Spleen (tissue), 7 donors: Measurements from ENCODE around the gene TMEM43.

Source experiments
- POLR2A ChIP-seq, 3 donors: fragments of 450-650 bp; IDR thresholded peaks; one replicate each; pipeline ENCODE4 v1.5.1; 2017; ENCODE audit warnings: antibody characterized with exemption in 3 of 3, mild to moderate bottlenecking in 1 of 3
- POLR2AphosphoS5 ChIP-seq, 3 donors: sonication (generic); formaldehyde crosslinking; IDR thresholded peaks; one replicate each; pipeline ENCODE4 v1.5.1; 2017; ENCODE audit warnings: antibody characterized with exemption in 3 of 3
- TF ChIP-seq, protein P1 (sequence below), 11 experiments: fragments of 200-600 bp in 7 of 11; fragments of 450-650 bp in 4 of 11; sonication (generic) in 4 of 11; IDR thresholded peaks in 8 of 11; conservative IDR thresholded peaks in 3 of 11; 1 replicate in 7 of 11; 2 replicates in 4 of 11; pipeline versions ENCODE4 v1.4.0 to v1.8.0; 2016 to 2021; ENCODE audit warnings: antibody characterized with exemption in 11 of 11, inconsistent platforms in 4 of 11, mild to moderate bottlenecking in 1 of 11
- donor health status: DM: no; HTN: no; CAD: no; lungs with moderate emphysema.
- donor health status: DM: no; HTN: no; CAD: no.
- donor health status: DM: no; HTN: no; CAD: no.

DNA sequence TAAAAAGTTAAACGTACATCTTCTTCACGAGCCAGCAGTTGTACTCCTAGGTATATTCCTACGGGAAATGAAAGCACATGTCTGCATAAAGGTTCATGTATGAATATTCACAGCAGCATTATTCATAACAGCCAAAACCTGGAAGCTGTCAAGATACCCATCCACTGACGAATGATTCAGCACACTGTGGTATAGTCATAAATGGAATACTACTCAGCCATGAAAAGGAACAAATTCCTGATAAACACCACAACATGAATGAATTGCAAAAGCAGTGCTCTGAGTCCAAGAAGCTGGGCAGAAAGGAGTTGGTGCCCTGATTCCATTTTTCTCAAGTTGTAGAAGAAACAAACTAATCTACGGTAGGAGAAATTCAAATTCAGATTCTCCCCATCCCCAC lies 3.9 kb downstream of the TMEM43 start:
- TF ChIP-seq, protein P1, sequence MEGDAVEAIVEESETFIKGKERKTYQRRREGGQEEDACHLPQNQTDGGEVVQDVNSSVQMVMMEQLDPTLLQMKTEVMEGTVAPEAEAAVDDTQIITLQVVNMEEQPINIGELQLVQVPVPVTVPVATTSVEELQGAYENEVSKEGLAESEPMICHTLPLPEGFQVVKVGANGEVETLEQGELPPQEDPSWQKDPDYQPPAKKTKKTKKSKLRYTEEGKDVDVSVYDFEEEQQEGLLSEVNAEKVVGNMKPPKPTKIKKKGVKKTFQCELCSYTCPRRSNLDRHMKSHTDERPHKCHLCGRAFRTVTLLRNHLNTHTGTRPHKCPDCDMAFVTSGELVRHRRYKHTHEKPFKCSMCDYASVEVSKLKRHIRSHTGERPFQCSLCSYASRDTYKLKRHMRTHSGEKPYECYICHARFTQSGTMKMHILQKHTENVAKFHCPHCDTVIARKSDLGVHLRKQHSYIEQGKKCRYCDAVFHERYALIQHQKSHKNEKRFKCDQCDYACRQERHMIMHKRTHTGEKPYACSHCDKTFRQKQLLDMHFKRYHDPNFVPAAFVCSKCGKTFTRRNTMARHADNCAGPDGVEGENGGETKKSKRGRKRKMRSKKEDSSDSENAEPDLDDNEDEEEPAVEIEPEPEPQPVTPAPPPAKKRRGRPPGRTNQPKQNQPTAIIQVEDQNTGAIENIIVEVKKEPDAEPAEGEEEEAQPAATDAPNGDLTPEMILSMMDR (IDR thresholded peaks at IDR 0.05 in 8 of 11, conservative IDR thresholded peaks at IDR 0.05 in 3 of 11) = no peak
- no peak for TF ChIP-seq POLR2A (IDR thresholded peaks at IDR 0.05)
- no peak for TF ChIP-seq POLR2AphosphoS5 (IDR thresholded peaks at IDR 0.05)
